ENCODE measurements around the gene KATNAL2. TPM values are rescaled to one million over a fixed set of nuclear protein-coding genes. Genes with fewer than 3 reads are reported as not detected.

KATNAL2 gene
- total RNA-seq, 1 experiment from 2014 or later, result 21.7 TPM

GRCh38 chr18:46946656-46947282 lies 29.4 kb downstream of the KATNAL2 start:
- Mint-ChIP-seq H3K4me1 (peaks cover 4 to 5% of the 10 kb centered on the region in 2 experiments; a peak in 2 of 4 replicates), H3K4me3 (no peak overlapping the region), H3K27ac (no peak overlapping the region), H3K36me3 (ENCODE audit: insufficient read depth in 1 of 3, low read depth in 3 of 3) (no peaks in the 10 kb centered on the region; a peak in 1 of 7 replicates), H3K27me3 (ENCODE audit: low read depth) (no peaks in the 10 kb centered on the region), H3K9me3 (no peaks in the 10 kb centered on the region; a peak in 1 of 5 replicates)
- H3K79me2 ChIP-seq (ENCODE audit: insufficient read depth, low read length), result no peaks in the 10 kb centered on the region
- H2AFZ ChIP-seq (ENCODE audit: low read length), result peak overlapping the region; percentile 93
- no peak overlapping the region for H2BK20ac ChIP-seq (ENCODE audit: low read depth, low read length, poor library complexity, severe bottlenecking)
- H3K4me2 ChIP-seq (ENCODE audit: insufficient read depth, insufficient read length, low read length), result peak overlapping the region; percentile 91
- H3K9ac ChIP-seq (ENCODE audit: extremely low read depth, insufficient read length, low read length), result peak overlapping the region; percentile 2
- peak; percentile 95 for DNase-seq
- H2BK12ac ChIP-seq (ENCODE audit: insufficient read length, low read depth, low read length), result no peak overlapping the region
- H3K18ac ChIP-seq (ENCODE audit: insufficient read length, low read depth, low read length), result no peak overlapping the region
- no peak overlapping the region for H3K27ac ChIP-seq (ENCODE audit: insufficient read length, low read depth, low read length)
- H3K23ac ChIP-seq (ENCODE audit: insufficient read length, low read depth, low read length), result no peak overlapping the region
- H3K14ac ChIP-seq (ENCODE audit: insufficient read depth, low read length), result no peak overlapping the region
- no peak overlapping the region for H4K8ac ChIP-seq (replicated peaks; ENCODE audit: insufficient read length, low read depth, low read length)
- H2BK15ac ChIP-seq (ENCODE audit: low read depth, low read length), result no peak overlapping the region
- H3K4ac ChIP-seq (ENCODE audit: low read depth, low read length), result no peak overlapping the region
- H4K20me1 ChIP-seq (ENCODE audit: control insufficient read depth, insufficient read depth, insufficient read length), result no peaks in the 10 kb centered on the region
- TF ChIP-seq CTCF (conservative IDR thresholded peaks at IDR 0.05), result no peak
- H4K5ac ChIP-seq (ENCODE audit: insufficient read length, low read depth, low read length), result no peak overlapping the region
- H4K91ac ChIP-seq (ENCODE audit: insufficient read length, low read depth, low read length), result no peak overlapping the region
- H3K4me1 ChIP-seq (ENCODE audit: insufficient read depth, low read length), result no peaks in the 10 kb centered on the region
- no peaks in the 10 kb centered on the region for H3K79me1 ChIP-seq (ENCODE audit: insufficient read depth, low read depth, low read length, poor library complexity, severe bottlenecking)
- no peaks in the 10 kb centered on the region for H3K9me3 ChIP-seq (ENCODE audit: control insufficient read depth, low read depth, low read length)
- WGBS (ENCODE audit: extremely low coverage, insufficient read length, low lambda C conversion rate), result no CpG with 5 or more reads among the region's 32 CpGs
- no peak overlapping the region for H2AK5ac ChIP-seq (ENCODE audit: insufficient read length, low read length)
- H3K27me3 ChIP-seq (ENCODE audit: insufficient read depth, low read length), result no peaks in the 10 kb centered on the region; the same call in 1 of the 2 replicates
- no peak overlapping the region for H3K56ac ChIP-seq (ENCODE audit: insufficient read length, low read depth, low read length)
- no peak overlapping the region for H3T11ph ChIP-seq (ENCODE audit: low read length)
- no peak overlapping the region for H2BK5ac ChIP-seq (ENCODE audit: insufficient read length, low read length)
- peaks cover 4% of the 10 kb centered on the region for H3K23me2 ChIP-seq (ENCODE audit: insufficient read length, low read depth, low read length, poor library complexity, severe bottlenecking)
- H2BK120ac ChIP-seq (ENCODE audit: low read depth, low read length, poor library complexity, severe bottlenecking), result no peak overlapping the region
